Smooth muscle cell of the coronary artery (primary cell): ENCODE data around the gene TRPC5OS. TPM values are rescaled to one million over a fixed set of nuclear protein-coding genes. Genes with fewer than 3 reads are reported as not detected.

Experiments
- total RNA-seq: library from RNA; depleted of rRNA; stranded (reverse); fragments of >200 nt; gene quantifications from 2 replicates; pipeline ENCODE4 v1.2.3, GENCODE V29; 2014; ENCODE audit warnings: low replicate concordance

The TRPC5OS gene
- not detected in 2 replicates for total RNA-seq

GRCh38 chrX:111875881-111876280 is at the start of gene TRPC5OS:
TSS of gene TRPC5OS (plus strand) at chrX:111876181. CDS start at chrX:111901850, 25,669 bp downstream.

Other genes with a start within 250 kb of the TRPC5OS start
- 22.9 and 31.5 TPM in 2 replicates for gene ALG13, start 195.0 kb upstream of the TRPC5OS start, total RNA-seq
- gene TRPC5, start 206.6 kb downstream of the TRPC5OS start, total RNA-seq, result not detected in 2 replicates
- not detected in 2 replicates for gene RTL4, start 206.8 kb downstream of the TRPC5OS start, total RNA-seq